Naive thymus-derived CD4-positive, alpha-beta T cell (primary cell): Measurements from ENCODE around the gene ATP8B1. TPM values are rescaled to one million over a fixed set of nuclear protein-coding genes. Genes with fewer than 3 reads are reported as not detected.
"Not testable (repeated sequence)": the region's sequence is repeated elsewhere in the genome, so short reads cannot be mapped to it uniquely, and the experiment has no call there.

Experiments
- ATAC-seq: fragments of 150-1000 bp; cut with Tn5 transposase; 2 replicates; pipeline ENCODE4 v1.10.0; 2021; ENCODE audit warnings: mild to moderate bottlenecking, moderate library complexity
- CTCF ChIA-PET: fragments of 350-600 bp; sonication (Branson Sonifier 250); formaldehyde crosslinking; loops from one replicate; lab custom pipeline; 2021; ENCODE audit warnings: antibody characterized with exemption; lab: Charles Lee
- POLR2A ChIA-PET: fragments of 350-600 bp; sonication (Branson Sonifier 250); formaldehyde crosslinking; loops from one replicate; lab custom pipeline; 2021; ENCODE audit warnings: antibody characterized with exemption, inconsistent platforms; lab: Charles Lee
- DNase-seq, 9 donors: peaks; one replicate each; pipeline versions ENCODE4 v3.0.0 to v3.0.0-alpha.2; 2020 to 2022; ENCODE audit warnings: mixed read lengths in 1 of 9
- H3K27ac ChIP-seq: one replicate; pipeline ENCODE4 v1.7.0; 2013; ENCODE audit warnings: mild to moderate bottlenecking, low read depth, low read length, moderate library complexity
- H3K27me3 ChIP-seq, 2 donors: one replicate each; pipeline ENCODE4 v1.7.0; 2013; ENCODE audit warnings: low read length in 2 of 2, mild to moderate bottlenecking in 2 of 2, moderate library complexity in 2 of 2; ENCODE audit not compliant: control insufficient read depth in 2 of 2, insufficient read depth in 2 of 2
- H3K36me3 ChIP-seq, 3 experiments: 1 replicate in 2 of 3; 2 replicates in 1 of 3; pipeline ENCODE4 v1.7.0; 2013; ENCODE audit warnings: low read length in 3 of 3, mild to moderate bottlenecking in 3 of 3, moderate library complexity in 1 of 3; ENCODE audit not compliant: insufficient read depth in 3 of 3, control insufficient read depth in 2 of 3
- H3K4me1 ChIP-seq, 2 donors: one replicate each; pipeline ENCODE4 v1.7.0; 2013; ENCODE audit warnings: low read length in 2 of 2, mild to moderate bottlenecking in 2 of 2, moderate library complexity in 1 of 2; ENCODE audit not compliant: control insufficient read depth in 2 of 2, insufficient read depth in 2 of 2
- H3K4me3 ChIP-seq: 2 replicates; pipeline ENCODE4 v1.7.0; 2013; ENCODE audit warnings: mild to moderate bottlenecking, low read length
- H3K9me3 ChIP-seq, 3 experiments: 1 replicate in 2 of 3; 2 replicates in 1 of 3; pipeline ENCODE4 v1.7.0; 2013; ENCODE audit warnings: low read length in 3 of 3; ENCODE audit not compliant: control insufficient read depth in 2 of 3
- H3K27ac Mint-ChIP-seq, 9 donors: one replicate each; pipeline ENCODE4 v1.8.0; 2020 to 2022; ENCODE audit warnings: mixed read lengths in 9 of 9, mild to moderate bottlenecking in 8 of 9, moderate library complexity in 5 of 9, inconsistent platforms in 2 of 9
- H3K27me3 Mint-ChIP-seq, 5 donors: one replicate each; pipeline ENCODE4 v1.8.0; 2021 to 2022; ENCODE audit warnings: mixed read lengths in 5 of 5, mild to moderate bottlenecking in 1 of 5
- H3K36me3 Mint-ChIP-seq, 5 donors: one replicate each; pipeline ENCODE4 v1.8.0; 2020 to 2022; ENCODE audit warnings: mixed read lengths in 5 of 5, mild to moderate bottlenecking in 3 of 5, inconsistent platforms in 1 of 5
- H3K4me1 Mint-ChIP-seq, 7 donors: one replicate each; pipeline ENCODE4 v1.8.0; 2020 to 2022; ENCODE audit warnings: mixed read lengths in 7 of 7, mild to moderate bottlenecking in 3 of 7, inconsistent platforms in 1 of 7
- H3K4me3 Mint-ChIP-seq, 10 donors: one replicate each; pipeline ENCODE4 v1.8.0; 2020 to 2022; ENCODE audit warnings: mild to moderate bottlenecking in 10 of 10, mixed read lengths in 10 of 10, moderate library complexity in 6 of 10, inconsistent platforms in 2 of 10
- H3K9me3 Mint-ChIP-seq, 11 donors: one replicate each; pipeline ENCODE4 v1.8.0; 2020 to 2022; ENCODE audit warnings: mixed read lengths in 11 of 11, mild to moderate bottlenecking in 4 of 11, inconsistent platforms in 1 of 11, moderate library complexity in 1 of 11
- intact Hi-C, 2 donors: fragments of 100-400 bp; cut with micrococcal nuclease; formaldehyde crosslinking; loops; one replicate each; pipeline ENCODE4 v1.15.1; 2023
- polyA plus RNA-seq, 2 donors: library from polyadenylated mRNA; unstranded; fragments of 300-500 nt; fragmentation: Illumina TruSeq; gene quantifications; one replicate each; pipeline ENCODE4 v1.2.3, GENCODE V29; 2021
- total RNA-seq, 6 experiments: library from RNA in 5 of 6; stranded (reverse) in 5 of 6; gene quantifications; 1 replicate in 5 of 6; 2 replicates in 1 of 6; pipeline ENCODE4 v1.2.3 and lab custom pipeline; 2021 to 2026

ATP8B1 gene
- total and polyA plus RNA-seq, 7 experiments from 2014 or later, result not detected

DNA sequence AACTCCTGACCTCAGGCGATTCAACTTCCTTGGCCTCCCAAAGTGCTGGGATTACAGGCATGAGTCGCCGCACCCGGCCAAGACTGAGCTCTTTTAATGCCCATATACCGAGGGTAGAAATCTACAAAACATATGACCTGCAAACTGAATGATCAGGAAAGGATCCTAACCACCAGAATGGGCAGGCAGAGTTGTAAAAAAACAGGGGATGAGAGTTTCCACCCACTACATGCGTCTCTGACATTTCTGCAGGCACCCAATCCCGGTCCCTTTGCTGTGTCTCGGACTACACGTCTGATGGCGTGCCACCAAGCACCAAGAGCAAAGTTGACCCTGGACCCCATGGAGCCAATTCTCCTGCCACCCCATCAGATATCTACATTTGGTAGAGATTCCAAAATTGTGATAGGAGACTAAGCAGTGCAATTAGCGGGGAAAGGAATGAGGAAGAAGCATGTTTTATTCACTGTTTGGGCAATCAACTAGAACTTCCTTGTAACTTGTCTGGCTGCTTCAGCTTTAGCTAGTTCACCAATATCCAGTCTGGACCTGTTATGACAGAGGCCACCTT is 74.1 kb downstream of the ATP8B1 start:
- Mint-ChIP-seq H3K36me3 (peaks cover 0 to 31% (median 11%) of the 10 kb centered on the region in 5 donors), H3K27me3 (no peaks in the 10 kb centered on the region), H3K4me1 (peaks cover 0 to 4% (median 0%) of the 10 kb centered on the region in 7 donors), H3K4me3 (no peak overlapping the region), H3K9me3 (peaks cover 10 to 70% (median 36%) of the 10 kb centered on the region in 11 donors), H3K27ac (no peak overlapping the region)
- no peaks in the 10 kb centered on the region for H3K27me3 ChIP-seq
- no peak overlapping the region for H3K27ac ChIP-seq
- no peak overlapping the region for H3K4me3 ChIP-seq
- no peaks in the 10 kb centered on the region for H3K4me1 ChIP-seq
- H3K36me3 ChIP-seq, result no peaks in the 10 kb centered on the region
- ATAC-seq (peak; percentile 37), DNase-seq (no peak)
- H3K9me3 ChIP-seq, result peaks cover 0 to 45% (median 14%) of the 10 kb centered on the region in 3 experiments
- ChIA-PET CTCF (no interaction called here), POLR2A (no interaction called here)
- intact Hi-C loops, result no loop called here

DNA sequence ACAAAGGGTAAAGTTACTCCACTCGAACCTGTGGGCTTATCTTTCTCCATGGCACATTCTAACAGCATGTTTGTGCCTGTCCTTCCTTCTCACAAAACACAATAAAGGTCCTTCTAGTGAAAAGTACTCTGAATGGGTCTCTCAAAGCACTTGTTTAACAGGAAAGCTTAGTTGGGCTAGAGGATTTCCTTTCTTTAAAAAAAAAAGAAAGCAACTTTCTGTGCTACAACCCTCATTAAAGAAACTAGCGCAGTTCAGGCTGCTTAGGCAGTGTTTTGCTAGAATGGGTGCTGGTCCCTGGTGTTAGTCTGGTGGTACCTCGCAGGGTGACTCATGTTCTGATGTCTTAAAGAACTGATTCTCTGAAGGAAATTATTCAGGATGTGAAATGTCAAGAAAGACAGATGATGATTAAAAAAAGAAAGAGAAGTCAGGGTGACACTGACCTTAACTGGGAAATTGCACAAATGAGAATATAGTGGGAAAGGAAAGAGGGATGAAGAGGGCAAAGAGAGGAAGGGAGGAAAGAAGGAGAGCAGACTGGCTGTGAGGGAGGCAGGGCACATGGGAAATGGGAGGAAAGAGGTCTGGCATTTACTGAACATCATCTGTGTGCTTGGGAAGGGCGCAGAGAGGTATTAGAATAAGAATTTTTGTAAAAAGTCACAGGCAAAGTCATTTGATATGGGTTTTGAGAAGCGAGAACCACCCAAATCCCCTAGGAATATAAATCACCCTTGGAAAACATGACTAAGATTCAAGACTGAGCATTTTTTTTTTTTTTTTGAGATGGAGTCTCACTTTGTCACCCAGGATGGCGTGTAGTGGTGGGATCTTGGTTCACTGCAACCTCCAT is 74.9 kb downstream of the ATP8B1 start:
- ATAC-seq (no peak), DNase-seq (no peak)
- H3K36me3 Mint-ChIP-seq, result peaks cover 0 to 29% (median 11%) of the 10 kb centered on the region in 5 donors
- Histone ChIP-seq H3K36me3 (no peaks in the 10 kb centered on the region), H3K4me3 (no peak overlapping the region), H3K9me3 (peaks cover 0 to 45% (median 14%) of the 10 kb centered on the region in 3 experiments), H3K27me3 (no peaks in the 10 kb centered on the region), H3K4me1 (no peaks in the 10 kb centered on the region), H3K27ac (no peak overlapping the region)
- ChIA-PET POLR2A (no interaction called here), CTCF (no interaction called here)
- H3K27me3 Mint-ChIP-seq, result no peaks in the 10 kb centered on the region
- intact Hi-C loops, result no loop called here
- H3K9me3 Mint-ChIP-seq, result peaks cover 10 to 68% (median 36%) of the 10 kb centered on the region in 11 donors
- H3K27ac Mint-ChIP-seq, result no peak overlapping the region
- peak overlapping the region in 2 of 10 donors; percentile 6 to 11 for H3K4me3 Mint-ChIP-seq
- peaks cover 0 to 4% (median 0%) of the 10 kb centered on the region in 7 donors for H3K4me1 Mint-ChIP-seq

DNA sequence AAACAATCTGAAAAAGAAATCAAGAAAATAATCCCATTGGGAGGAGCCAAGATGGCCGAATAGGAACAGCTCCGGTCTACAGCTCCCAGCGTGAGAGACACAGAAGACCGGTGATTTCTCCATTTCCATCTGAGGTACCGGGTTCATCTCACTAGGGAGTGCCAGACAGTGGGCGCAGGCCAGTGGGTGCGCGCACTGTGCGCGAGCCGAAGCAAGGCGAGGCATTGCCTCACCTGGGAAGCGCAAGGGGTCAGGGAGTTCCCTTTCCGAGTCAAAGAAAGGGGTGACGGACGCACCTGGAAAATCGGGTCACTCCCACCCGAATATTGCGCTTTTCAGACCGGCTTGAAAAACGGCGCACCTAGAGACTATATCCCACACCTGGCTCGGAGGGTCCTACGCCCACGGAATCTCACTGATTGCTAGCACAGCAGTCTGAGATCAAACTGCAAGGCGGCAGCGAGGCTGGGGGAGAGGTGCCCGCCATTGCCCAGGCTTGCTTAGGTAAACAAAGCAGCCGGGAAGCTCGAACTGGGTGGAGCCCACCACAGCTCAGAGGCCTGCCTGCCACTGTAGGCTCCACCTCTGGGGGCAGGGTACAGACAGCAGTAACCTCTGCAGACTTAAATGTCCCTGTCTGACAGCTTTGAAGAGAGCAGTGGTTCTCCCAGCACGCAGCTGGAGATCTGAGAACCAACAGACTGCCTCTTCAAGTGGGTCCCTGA is 83.7 kb downstream of the ATP8B1 start:
- H3K27ac Mint-ChIP-seq, H3K27me3 Mint-ChIP-seq, H3K4me3 ChIP-seq, CTCF ChIA-PET, ATAC-seq, H3K9me3 ChIP-seq, H3K36me3 ChIP-seq, POLR2A ChIA-PET, H3K27me3 ChIP-seq, H3K4me1 Mint-ChIP-seq, H3K4me1 ChIP-seq, DNase-seq, intact Hi-C loops, H3K27ac ChIP-seq: not testable (repeated sequence)
- H3K9me3 Mint-ChIP-seq, result peaks cover 2 to 45% (median 28%) of the 10 kb centered on the region in 11 donors
- peaks cover 4 to 15% (median 5%) of the 10 kb centered on the region in 5 donors for H3K36me3 Mint-ChIP-seq
- H3K4me3 Mint-ChIP-seq, result peak overlapping the region in 1 of 10 donors; percentile 5

DNA sequence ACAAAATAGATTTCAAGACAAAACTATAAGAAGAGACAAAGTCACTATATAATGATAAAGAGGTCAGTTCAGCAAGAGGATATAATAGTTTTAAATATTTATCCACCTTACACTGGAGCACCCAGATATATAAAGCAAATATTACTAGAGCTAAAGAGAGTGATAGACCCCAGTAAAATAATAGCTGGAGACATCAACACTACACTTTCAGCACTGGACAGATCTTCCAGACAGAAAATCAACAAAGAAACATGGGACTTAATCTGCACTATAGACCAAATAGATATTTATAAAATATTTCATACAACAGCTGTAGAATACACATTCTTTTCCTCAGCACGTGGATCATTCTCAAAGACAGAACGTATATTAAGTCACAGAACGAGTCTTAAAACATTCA is 86.6 kb downstream of the ATP8B1 start:
- H3K36me3 Mint-ChIP-seq, result peaks cover 4 to 15% (median 5%) of the 10 kb centered on the region in 5 donors

GRCh38 chr18:57715671-57716070 is 87.4 kb downstream of the ATP8B1 start:
- Mint-ChIP-seq H3K9me3 (peaks cover 2 to 77% (median 33%) of the 10 kb centered on the region in 11 donors), H3K27ac (no peak overlapping the region), H3K27me3 (no peaks in the 10 kb centered on the region), H3K4me3 (no peak overlapping the region), H3K36me3 (peaks cover 5 to 15% (median 8%) of the 10 kb centered on the region in 5 donors), H3K4me1 (peaks cover 0 to 2% (median 0%) of the 10 kb centered on the region in 7 donors)
- Histone ChIP-seq H3K4me1 (no peaks in the 10 kb centered on the region), H3K27ac (no peak overlapping the region), H3K27me3 (no peaks in the 10 kb centered on the region), H3K36me3 (no peaks in the 10 kb centered on the region), H3K9me3 (peaks cover 0 to 13% (median 0%) of the 10 kb centered on the region in 3 experiments), H3K4me3 (no peak overlapping the region)
- DNase-seq (no peak), ATAC-seq (no peak)
- ChIA-PET POLR2A (no interaction called here), CTCF (interaction anchor here (0.5 kb wide), 1 partner anchor 53 kb away, joined by 3 read pairs; no protein-coding TSS in a partner anchor)
- intact Hi-C loops, result no loop called here

More for the DNA sequence above, 86.6 kb downstream of the ATP8B1 start:
- CTCF ChIA-PET, result no interaction called here
- ATAC-seq (no peak), DNase-seq (no peak)
- H3K27ac Mint-ChIP-seq, result no peak overlapping the region
- H3K27ac ChIP-seq, result no peak overlapping the region
- H3K4me3 Mint-ChIP-seq, result no peak overlapping the region
- H3K27me3 Mint-ChIP-seq, result no peaks in the 10 kb centered on the region
- H3K9me3 Mint-ChIP-seq, result peaks cover 2 to 68% (median 32%) of the 10 kb centered on the region in 11 donors
- H3K27me3 ChIP-seq, result no peaks in the 10 kb centered on the region
- POLR2A ChIA-PET, result no interaction called here
- H3K36me3 ChIP-seq, result no peaks in the 10 kb centered on the region
- H3K4me3 ChIP-seq, result no peak overlapping the region
- H3K4me1 Mint-ChIP-seq, result peaks cover 0 to 2% (median 0%) of the 10 kb centered on the region in 7 donors
- intact Hi-C loops, result no loop called here
- H3K9me3 ChIP-seq, result peaks cover 0 to 13% (median 0%) of the 10 kb centered on the region in 3 experiments
- H3K4me1 ChIP-seq, result no peaks in the 10 kb centered on the region

DNA sequence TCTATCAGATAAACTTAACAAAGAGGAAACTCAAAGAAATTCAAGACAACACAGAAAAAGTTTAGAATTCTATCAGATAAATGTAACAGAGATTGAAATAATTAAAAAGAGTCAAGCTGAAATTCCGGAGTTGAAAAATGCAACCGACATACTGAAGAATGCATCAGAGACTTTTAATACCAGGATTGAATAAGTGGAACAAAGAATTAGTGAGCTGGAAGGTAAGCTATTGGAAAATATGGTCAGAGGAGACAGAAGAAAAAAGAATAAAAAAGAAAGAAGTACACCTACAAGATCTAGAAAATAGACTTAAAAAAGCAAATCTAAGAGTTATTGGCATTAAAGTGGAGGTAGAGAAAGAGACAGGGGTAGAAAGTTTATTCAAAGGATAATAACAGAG is 88.0 kb downstream of the ATP8B1 start:
- Histone ChIP-seq H3K27ac (no peak overlapping the region), H3K36me3 (no peaks in the 10 kb centered on the region), H3K27me3 (no peaks in the 10 kb centered on the region), H3K4me3 (no peak overlapping the region), H3K9me3 (peaks cover 0 to 13% (median 0%) of the 10 kb centered on the region in 3 experiments), H3K4me1 (no peaks in the 10 kb centered on the region)
- no peak overlapping the region for H3K4me3 Mint-ChIP-seq
- H3K4me1 Mint-ChIP-seq, result peaks cover 0 to 2% (median 0%) of the 10 kb centered on the region in 7 donors
- peaks cover 6 to 83% (median 39%) of the 10 kb centered on the region in 11 donors for H3K9me3 Mint-ChIP-seq
- H3K27ac Mint-ChIP-seq, result no peak overlapping the region
- H3K27me3 Mint-ChIP-seq, result no peaks in the 10 kb centered on the region
- ChIA-PET POLR2A (no interaction called here), CTCF (interaction anchor here (0.5 kb wide), 1 partner anchor 54 kb away, joined by 3 read pairs; no protein-coding TSS in a partner anchor)
- peaks cover 5 to 19% (median 12%) of the 10 kb centered on the region in 5 donors for H3K36me3 Mint-ChIP-seq
- DNase-seq (no peak), ATAC-seq (no peak)
- intact Hi-C loops, result no loop called here
